D341Med (cell line): ENCODE results near the gene PDE8A.
"Not testable (repeated sequence)": the region's sequence is repeated elsewhere in the genome, so short reads cannot be mapped to it uniquely, and the experiment has no call there.

Experiments used
- DNase-seq: peaks from one replicate; pipeline ENCODE4 v3.0.0; 2012; ENCODE audit warnings: low spot score

Gene PDE8A

DNA sequence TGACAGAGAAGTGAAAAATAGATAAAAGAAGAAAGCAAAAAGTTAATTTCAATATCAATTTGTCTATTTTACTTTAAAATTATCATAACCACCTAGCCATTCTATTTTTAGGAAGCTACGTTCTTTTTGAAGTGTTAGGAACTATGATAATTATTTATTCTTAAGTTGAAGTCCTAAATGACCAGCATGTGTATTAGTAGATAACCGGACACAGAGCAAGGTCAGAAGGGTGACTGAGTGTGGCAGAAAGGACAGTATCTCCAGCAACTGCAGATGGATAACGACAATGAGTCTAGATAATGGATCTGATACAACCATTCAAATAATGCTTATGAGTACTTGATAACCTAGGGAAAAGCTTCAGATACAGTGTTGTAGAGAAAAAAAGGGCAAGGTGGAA is 198.0 kb downstream of the PDE8A start:
- DNase-seq: no peak

DNA sequence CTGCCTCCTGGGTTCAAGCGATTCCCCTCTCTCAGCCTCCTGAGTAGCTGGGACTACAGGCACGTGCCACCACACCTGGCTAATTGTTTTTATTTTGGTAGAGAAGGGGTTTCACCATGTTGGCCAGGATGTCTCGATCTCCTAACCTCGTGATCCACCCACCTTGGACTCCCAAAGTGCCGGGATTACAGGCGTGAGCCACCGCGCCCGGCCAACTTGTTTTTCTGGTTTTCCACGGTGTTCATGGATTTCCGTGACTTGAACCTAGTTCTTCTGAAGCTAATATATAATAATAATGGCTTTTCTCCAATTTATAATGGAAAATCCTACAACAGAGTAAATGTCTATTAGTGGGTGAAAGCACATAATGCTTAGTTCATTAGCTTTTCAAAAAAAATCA is 203.7 kb downstream of the PDE8A start:
- DNase-seq: not testable (repeated sequence)

DNA sequence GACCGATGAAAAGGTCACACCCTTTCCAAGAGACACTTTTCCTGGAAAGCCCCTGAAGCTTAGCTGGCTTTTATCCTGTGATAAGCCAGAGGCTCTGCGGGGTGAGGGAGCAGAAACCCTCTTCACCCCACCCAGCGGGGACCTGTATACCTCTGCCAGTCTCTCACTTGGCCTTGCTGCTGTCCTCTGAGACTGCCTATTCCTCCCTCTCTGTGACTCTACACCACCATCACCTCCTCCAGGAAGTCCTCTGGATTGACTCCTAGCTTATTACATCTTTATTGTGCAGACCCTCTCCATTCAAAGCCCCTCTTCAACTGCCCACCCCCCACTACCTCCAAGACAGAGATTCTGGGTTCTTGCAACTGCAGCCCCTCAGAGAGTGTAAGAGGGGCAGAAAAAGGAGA is 206.5 kb downstream of the PDE8A start:
- not testable (repeated sequence) for DNase-seq
